Measurements from ENCODE around the gene SRSF11.

DNA sequence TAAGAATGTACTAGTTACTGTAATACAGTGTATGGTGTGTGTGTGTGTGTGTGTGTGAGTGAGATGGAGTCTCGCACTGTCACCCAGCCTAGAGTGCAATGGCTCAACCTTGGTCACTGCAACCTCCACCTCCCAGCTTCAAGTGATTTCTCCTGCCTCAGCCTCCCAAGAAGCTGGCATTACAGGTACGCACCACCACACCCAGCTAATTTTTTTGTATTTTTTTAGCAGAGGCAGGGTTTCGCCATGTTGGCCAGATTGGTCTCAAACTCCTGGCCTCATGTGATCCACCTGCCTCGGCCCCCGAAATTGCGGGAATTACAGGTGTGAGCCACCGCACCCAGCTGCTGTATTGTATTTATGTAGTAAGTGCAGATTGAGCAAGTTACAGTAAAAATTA, 12.9 kb upstream of the SRSF11 start:
- TF ChIP-seq POLR2A (IDR thresholded peaks at IDR 0.05; ENCODE audit: low read depth, low read length) (no peak), NFE2L2 (IDR thresholded peaks at IDR 0.05; ENCODE audit: low read depth, low read length) (no peak), RFX5 (IDR thresholded peaks at IDR 0.05; ENCODE audit: low read depth, low read length) (no peak)
- TF ChIP-seq, protein P1, sequence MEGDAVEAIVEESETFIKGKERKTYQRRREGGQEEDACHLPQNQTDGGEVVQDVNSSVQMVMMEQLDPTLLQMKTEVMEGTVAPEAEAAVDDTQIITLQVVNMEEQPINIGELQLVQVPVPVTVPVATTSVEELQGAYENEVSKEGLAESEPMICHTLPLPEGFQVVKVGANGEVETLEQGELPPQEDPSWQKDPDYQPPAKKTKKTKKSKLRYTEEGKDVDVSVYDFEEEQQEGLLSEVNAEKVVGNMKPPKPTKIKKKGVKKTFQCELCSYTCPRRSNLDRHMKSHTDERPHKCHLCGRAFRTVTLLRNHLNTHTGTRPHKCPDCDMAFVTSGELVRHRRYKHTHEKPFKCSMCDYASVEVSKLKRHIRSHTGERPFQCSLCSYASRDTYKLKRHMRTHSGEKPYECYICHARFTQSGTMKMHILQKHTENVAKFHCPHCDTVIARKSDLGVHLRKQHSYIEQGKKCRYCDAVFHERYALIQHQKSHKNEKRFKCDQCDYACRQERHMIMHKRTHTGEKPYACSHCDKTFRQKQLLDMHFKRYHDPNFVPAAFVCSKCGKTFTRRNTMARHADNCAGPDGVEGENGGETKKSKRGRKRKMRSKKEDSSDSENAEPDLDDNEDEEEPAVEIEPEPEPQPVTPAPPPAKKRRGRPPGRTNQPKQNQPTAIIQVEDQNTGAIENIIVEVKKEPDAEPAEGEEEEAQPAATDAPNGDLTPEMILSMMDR (conservative IDR thresholded peaks at IDR 0.05; ENCODE audit: low read depth, low read length), result no peak
- TF ChIP-seq, protein P2, sequence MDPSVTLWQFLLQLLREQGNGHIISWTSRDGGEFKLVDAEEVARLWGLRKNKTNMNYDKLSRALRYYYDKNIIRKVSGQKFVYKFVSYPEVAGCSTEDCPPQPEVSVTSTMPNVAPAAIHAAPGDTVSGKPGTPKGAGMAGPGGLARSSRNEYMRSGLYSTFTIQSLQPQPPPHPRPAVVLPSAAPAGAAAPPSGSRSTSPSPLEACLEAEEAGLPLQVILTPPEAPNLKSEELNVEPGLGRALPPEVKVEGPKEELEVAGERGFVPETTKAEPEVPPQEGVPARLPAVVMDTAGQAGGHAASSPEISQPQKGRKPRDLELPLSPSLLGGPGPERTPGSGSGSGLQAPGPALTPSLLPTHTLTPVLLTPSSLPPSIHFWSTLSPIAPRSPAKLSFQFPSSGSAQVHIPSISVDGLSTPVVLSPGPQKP (IDR thresholded peaks at IDR 0.05; ENCODE audit: borderline replicate concordance, low read depth, low read length), result no peak
